ENCODE results near the gene PRKCE.

DNA sequence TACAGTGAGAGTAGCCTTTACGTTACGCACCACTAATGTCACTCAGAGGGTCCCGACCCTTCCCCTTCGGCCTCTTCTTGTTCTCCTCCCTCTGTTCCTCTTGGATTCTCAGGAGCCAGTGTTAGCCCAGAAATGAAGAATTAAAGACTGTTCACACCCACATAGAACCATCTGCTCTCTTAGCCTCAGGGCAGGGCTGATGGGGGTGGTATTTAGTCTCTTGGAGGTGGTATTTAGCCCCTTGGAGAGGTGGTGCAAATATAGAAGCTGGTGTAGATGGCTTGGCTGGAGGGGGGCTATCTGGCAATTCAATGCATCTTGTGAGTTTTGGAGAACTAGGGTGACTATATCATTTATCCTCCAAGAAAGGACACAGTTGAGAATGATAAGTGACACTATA is 286.5 kb downstream of the PRKCE start:
- TF ChIP-seq, protein P1, sequence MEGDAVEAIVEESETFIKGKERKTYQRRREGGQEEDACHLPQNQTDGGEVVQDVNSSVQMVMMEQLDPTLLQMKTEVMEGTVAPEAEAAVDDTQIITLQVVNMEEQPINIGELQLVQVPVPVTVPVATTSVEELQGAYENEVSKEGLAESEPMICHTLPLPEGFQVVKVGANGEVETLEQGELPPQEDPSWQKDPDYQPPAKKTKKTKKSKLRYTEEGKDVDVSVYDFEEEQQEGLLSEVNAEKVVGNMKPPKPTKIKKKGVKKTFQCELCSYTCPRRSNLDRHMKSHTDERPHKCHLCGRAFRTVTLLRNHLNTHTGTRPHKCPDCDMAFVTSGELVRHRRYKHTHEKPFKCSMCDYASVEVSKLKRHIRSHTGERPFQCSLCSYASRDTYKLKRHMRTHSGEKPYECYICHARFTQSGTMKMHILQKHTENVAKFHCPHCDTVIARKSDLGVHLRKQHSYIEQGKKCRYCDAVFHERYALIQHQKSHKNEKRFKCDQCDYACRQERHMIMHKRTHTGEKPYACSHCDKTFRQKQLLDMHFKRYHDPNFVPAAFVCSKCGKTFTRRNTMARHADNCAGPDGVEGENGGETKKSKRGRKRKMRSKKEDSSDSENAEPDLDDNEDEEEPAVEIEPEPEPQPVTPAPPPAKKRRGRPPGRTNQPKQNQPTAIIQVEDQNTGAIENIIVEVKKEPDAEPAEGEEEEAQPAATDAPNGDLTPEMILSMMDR (IDR thresholded peaks at IDR 0.05) = no peak
- TF ChIP-seq POLR2A (IDR thresholded peaks at IDR 0.05) = no peak
